GM18517 (cell line): ENCODE data around the gene TMEM134.

ENCODE experiments used
- ATAC-seq: cut with Tn5 transposase; IDR thresholded peaks from one replicate; pipeline ENCODE4 v1.9.1; 2021; ENCODE audit warnings: mild to moderate bottlenecking, moderate library complexity; ENCODE audit not compliant: unreplicated experiment

Gene TMEM134

DNA sequence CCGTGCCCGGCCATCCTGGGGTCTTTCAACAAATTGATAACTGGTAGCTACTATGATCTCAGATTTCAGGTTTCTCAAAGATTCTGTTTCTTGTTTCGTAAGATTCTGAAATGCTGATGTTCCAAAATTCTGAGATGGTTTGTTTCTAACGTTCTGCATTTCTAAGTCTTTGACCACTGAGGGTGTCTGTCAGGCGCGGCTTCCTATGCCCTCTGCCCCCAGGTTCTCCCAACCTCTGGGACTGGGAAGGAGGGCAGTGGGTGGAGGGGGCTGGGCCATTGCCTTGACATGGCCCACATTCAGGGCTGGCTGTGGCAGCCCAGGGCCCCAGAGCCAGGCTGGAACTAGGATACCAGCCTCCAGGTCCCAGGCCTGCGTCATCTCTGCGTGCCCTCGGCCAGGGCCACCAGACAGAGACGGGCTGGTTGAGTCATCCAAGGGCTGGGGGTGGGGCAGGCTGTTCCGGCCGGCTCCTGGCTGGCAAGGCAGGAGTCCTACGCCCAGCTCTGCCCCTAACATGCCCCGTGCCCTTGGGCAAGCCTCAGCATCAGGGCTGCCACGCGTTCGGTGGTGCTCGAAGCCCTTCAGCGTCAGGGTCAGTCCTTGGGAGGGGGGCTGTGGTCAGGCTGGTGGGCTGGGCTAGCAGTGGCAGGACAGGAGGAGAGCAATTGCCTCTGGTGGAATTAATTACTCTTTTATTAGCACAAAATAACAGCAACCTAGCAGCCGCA lies 5.2 kb downstream of the TMEM134 start:
- ATAC-seq: no peak

- no peak for ATAC-seq
Observed at GRCh38 chr11:67463186-67463585, 5.9 kb downstream of the TMEM134 start.

DNA sequence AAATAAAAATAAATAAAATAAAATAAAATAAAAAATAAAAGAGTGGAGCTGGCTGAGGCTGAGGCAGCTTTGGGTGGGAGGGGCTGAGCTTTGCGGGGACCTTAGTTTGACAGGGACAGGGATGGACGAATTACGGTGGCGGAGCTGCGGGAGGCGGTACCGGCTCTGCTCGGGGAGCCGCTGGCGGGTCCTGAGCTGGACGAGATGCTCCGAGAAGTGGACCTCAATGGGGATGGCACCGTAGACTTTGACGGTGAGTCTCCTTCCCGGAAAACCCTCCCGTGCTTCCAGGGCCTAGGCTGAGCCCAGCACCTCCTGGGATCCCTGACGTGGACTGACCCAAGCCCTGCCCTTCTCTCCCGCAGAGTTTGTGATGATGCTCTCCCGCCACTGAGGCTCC lies 10.8 kb downstream of the TMEM134 start:
- ATAC-seq: no peak

GRCh38 chr11:67457453-67457852 lies 11.6 kb downstream of the TMEM134 start:
- ATAC-seq: no peak

DNA sequence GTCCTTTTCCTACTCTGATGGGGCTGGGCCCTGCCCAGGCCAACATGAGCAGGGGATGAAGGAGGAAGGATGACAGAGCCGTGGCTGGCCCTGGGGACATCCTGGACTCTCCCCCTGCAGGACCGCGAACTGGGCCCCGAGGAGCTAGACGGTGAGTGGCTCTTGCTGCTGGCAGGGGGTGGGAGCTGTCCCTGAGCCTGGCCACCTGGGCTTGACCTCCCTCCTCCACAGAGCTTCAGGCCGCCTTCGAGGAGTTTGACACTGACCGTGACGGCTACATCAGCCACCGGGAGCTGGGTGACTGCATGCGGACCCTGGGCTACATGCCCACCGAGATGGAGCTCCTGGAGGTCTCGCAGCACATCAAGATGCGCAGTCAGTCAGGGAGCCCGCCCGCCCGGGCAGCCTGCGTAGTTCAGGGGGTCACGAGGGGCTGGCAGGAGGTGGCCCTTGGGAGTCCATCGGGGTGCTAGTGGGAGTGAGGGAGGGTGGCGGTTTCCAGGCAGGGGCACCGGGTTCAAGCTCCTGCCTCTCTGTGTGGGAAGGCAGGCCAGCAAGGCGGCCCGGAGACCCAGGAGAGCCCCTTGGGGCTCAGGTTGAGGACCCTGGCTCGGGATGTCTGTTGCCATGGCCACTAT lies 12.9 kb downstream of the TMEM134 start:
- ATAC-seq: no peak

GRCh38 chr11:67455054-67455453 lies 14.0 kb downstream of the TMEM134 start, which contains the start of gene CABP4:
Gene CABP4 (plus strand): TSS chr11:67455354. CDS start chr11:67455424, 70 bp downstream.
- ATAC-seq: no peak

DNA sequence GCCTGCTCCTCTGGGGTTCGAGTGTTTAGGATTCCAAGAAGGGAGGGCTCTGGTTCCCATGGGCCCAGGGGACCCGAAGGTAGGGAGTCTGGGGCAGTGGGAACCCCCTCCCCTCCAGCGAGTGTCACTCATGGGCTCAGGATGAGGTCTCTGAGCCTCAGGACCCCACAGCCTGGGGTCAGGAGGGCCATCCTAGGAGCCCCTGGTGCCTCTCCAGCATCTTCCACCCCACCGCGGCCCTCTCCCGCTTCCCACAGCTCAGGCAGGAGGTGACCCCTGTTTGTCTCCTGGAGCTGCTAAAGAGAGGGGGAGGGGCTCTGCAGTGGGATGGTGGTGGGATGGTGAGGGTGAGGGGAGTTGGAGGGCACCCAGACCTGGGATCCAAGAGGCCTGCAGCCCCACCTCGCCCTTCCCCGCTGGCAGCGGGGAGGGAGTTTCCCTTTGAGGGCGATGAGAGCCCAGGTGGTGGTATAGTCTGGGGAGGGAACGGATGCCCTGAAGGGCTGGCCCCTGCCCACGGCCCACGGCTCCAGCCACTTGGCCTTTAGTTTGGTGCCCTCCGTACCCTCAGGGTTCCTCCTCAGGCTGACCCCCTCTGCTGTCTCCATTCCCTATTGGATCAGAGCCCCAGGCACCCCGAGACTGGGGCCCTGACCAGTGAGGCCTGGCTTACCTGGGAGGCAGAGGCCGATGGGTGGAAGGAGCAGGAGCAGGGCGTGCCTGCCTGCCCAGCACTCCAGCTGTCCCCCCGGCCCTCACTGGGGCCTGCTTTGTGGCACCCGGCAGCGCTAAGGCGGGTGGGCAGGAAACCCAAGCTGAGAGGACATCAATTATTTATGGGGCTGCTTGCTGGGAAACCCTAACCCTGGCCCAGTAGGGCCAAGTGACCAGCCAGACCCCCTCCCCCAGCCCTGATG lies 15.0 kb downstream of the TMEM134 start:
- no peak for ATAC-seq

DNA sequence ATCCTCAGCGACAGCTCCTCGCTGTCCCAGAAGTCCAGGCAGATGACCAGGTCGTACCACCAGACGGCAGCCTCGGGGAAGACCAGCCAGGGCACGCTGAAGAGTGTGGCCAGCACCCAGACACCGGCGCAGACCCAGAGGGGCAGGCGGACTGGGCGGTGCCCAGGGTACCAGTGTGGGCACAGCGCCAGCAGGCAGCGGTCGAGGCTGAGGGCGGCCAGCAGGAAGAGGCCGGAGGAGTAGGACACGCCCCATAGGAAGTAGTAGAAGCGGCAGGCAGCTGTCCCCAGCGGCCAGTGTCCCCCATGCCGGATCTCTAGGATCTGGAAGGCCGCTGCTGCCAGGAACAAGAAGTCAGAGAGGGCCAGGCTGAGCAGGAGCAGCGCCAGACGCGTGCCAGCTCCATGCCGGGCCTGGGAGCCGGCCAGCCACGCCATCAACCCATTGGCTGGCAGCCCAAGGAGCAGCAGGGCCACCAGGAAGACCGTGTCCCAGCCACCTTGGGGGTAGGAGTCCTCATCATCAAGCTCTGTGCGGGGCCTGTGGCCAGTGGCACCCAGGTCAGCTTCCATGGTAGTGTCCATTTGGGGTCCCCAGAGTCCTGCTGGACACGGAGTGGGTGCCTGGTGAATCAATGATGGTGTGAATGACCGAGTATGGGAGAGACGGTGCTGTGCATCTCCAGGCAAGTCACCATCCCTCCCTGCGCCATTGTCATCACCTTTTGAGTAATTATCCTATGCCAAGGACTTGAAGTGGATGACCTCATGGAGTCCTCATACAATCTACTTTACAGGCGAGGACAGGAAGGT lies 16.7 kb downstream of the TMEM134 start, which contains the start of gene GPR152:
GPR152 (minus strand) TSS at position 589 of the 812 bp plus-strand sequence; CDS start at position 584, 5 bp downstream.
- ATAC-seq: no peak

DNA sequence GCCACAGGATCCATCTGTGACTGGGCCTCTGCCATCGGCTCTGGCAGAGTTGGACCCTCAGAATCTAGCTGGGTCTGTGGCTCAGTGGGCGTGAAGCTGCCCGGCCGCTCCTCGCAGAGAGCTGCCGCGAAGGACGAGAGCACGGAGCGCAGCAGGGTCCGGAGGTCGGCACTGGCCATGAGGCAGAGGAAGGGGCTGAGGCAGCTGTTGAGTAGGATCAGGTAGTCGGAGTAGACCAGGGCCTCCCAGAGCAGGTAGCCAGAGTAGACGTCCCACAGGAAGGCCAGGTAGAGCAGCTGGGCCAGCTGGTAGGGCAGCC lies 17.4 kb downstream of the TMEM134 start:
- no peak for ATAC-seq

DNA sequence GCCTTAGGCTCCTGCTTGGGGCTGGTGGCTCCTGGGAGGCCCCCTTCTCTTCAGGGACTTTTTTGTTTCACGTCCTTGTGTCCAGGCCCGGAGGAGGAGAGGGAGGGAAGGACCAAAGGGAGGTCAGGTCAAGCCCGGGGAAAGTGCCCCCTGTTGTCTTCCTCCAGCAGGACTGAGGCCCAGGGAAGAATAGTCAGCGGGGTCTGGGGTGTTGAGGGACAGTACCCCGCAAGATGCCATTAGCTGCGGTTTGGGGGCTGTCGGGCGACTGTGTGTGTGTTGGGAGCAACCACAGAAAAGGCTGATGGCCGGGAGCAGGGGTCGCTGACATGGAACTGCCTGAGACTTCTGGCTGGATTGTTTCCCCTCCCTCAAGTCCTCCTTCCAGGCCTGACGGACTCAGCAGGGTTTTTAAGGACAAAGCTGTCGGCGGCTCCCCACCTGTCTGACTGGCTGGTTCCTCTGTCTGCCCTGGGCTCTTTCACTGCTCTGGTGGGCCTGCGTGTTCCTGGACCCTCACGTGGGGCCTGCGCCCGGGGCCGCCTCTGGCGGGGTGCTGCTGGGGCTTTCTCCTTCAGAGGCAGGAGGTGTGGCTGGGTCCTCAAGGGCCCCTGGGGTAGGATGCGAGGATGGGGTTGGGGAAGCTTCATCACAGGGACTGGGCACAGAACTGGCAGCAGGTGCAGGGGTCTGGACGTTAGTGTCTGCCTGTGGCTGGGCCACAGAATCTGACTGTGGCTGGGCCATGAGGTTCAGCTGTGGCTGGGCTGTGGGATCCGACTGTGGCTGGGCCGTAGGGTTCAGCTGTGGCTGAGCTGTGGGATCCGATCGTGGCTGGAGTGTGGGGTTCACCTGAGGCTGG lies 18.0 kb downstream of the TMEM134 start:
- ATAC-seq: no peak

GRCh38 chr11:67449116-67449844 lies 19.8 kb downstream of the TMEM134 start:
- no peak for ATAC-seq

DNA sequence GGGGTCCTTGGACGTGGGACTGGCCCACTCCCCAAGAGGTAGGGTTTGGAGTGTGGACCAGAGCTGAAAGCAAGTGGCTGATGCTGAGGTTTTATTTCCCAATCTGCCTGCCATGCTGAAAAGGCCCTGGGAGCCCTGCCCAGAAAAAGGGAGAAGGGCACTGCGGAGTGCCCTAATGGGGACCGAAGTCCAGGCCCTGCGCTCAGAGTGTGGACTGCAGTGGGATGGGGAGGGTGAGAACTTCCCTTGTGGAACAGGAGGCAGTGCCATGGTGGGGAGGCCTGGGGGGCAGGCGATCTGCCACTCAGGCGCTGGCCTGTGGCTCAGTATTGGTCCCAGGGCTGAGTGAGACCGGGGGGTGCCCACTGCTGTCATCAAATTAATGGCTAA lies 20.8 kb downstream of the TMEM134 start:
- no peak for ATAC-seq

GRCh38 chr11:67445515-67445914 lies 23.5 kb downstream of the TMEM134 start:
- no peak for ATAC-seq

- no peak for ATAC-seq
Observed at GRCh38 chr11:67442504-67443404, 26.3 kb downstream of the TMEM134 start.

GRCh38 chr11:67441731-67442351 lies 27.2 kb downstream of the TMEM134 start:
- no peak for ATAC-seq

GRCh38 chr11:67441098-67441563 lies 27.9 kb downstream of the TMEM134 start:
- no peak for ATAC-seq
